Stimulated activated memory B cell treated with anti-CD40 and anti-IgM and Interleukin-4, amounts not matched to agents 10 μg/mL and 1 μg/mL and 100 μg/mL, for 72 hours (primary cell): Measurements from ENCODE around the gene KHDC4.
A peak's percentile ranks its signal among the peaks of the same experiment; 100 is the strongest.

Source experiments
- ATAC-seq: fragments of 150-1000 bp; cut with Tn5 transposase; 2 replicates; pipeline ENCODE4 v1.10.0; 2021
- H3K27ac Mint-ChIP-seq: one replicate; pipeline ENCODE4 v1.8.0; 2022; ENCODE audit warnings: mild to moderate bottlenecking, mixed read lengths
- H3K27me3 Mint-ChIP-seq: one replicate; pipeline ENCODE4 v1.8.0; 2022; ENCODE audit warnings: mixed read lengths
- H3K36me3 Mint-ChIP-seq: one replicate; pipeline ENCODE4 v1.8.0; 2022; ENCODE audit warnings: mixed read lengths
- H3K4me1 Mint-ChIP-seq: one replicate; pipeline ENCODE4 v1.8.0; 2022; ENCODE audit warnings: mixed read lengths
- H3K4me3 Mint-ChIP-seq: one replicate; pipeline ENCODE4 v1.8.0; 2022; ENCODE audit warnings: mild to moderate bottlenecking, moderate library complexity, mixed read lengths
- H3K9me3 Mint-ChIP-seq: one replicate; pipeline ENCODE4 v1.8.0; 2022; ENCODE audit warnings: mixed read lengths

The KHDC4 gene

GRCh38 chr1:155934097-155934935 lies at the start of gene KHDC4:
KHDC4 (minus strand) TSS chr1:155934413; CDS start chr1:155934373, 40 bp downstream.
- H3K27me3 Mint-ChIP-seq = no peaks in the 10 kb centered on the region
- H3K9me3 Mint-ChIP-seq = no peaks in the 10 kb centered on the region
- ATAC-seq = peak; percentile 99
- H3K36me3 Mint-ChIP-seq = peaks cover 20% of the 10 kb centered on the region
- H3K27ac Mint-ChIP-seq = no peak within 1 kb of the TSS
- H3K4me1 Mint-ChIP-seq = peaks cover 27% of the 10 kb centered on the region
- peak within 1 kb of the TSS; percentile 60 for H3K4me3 Mint-ChIP-seq

GRCh38 chr1:155983191-155984024 lies 49.2 kb upstream of the KHDC4 start:
- ATAC-seq = peak; percentile 79
- peaks cover 56% of the 10 kb centered on the region for H3K4me1 Mint-ChIP-seq
- H3K9me3 Mint-ChIP-seq = no peaks in the 10 kb centered on the region
- peak overlapping the region; percentile 93 for H3K27ac Mint-ChIP-seq
- peak overlapping the region; percentile 0 for H3K4me3 Mint-ChIP-seq
- peaks cover 6% of the 10 kb centered on the region for H3K36me3 Mint-ChIP-seq
- H3K27me3 Mint-ChIP-seq = no peaks in the 10 kb centered on the region

- H3K4me3 Mint-ChIP-seq = peak overlapping the region; percentile 99
- H3K27me3 Mint-ChIP-seq = no peaks in the 10 kb centered on the region
- peak overlapping the region; percentile 93 for H3K27ac Mint-ChIP-seq
- no peaks in the 10 kb centered on the region for H3K9me3 Mint-ChIP-seq
- no peak for ATAC-seq
- peaks cover 13% of the 10 kb centered on the region for H3K36me3 Mint-ChIP-seq
- H3K4me1 Mint-ChIP-seq = peaks cover 57% of the 10 kb centered on the region
These were observed 47.9 kb upstream of the KHDC4 start for GRCh38 chr1:155982106-155982505.

GRCh38 chr1:155981266-155982088 lies 47.3 kb upstream of the KHDC4 start:
- Mint-ChIP-seq H3K9me3 (no peaks in the 10 kb centered on the region), H3K4me1 (peaks cover 63% of the 10 kb centered on the region), H3K4me3 (peak overlapping the region; percentile 99), H3K36me3 (peaks cover 19% of the 10 kb centered on the region), H3K27ac (peak overlapping the region; percentile 93), H3K27me3 (no peaks in the 10 kb centered on the region)
- ATAC-seq = peak; percentile 45

GRCh38 chr1:155979597-155980343 lies 45.6 kb upstream of the KHDC4 start:
- Mint-ChIP-seq H3K4me3 (peak overlapping the region; percentile 99), H3K27ac (peak overlapping the region; percentile 93), H3K27me3 (no peaks in the 10 kb centered on the region), H3K9me3 (no peaks in the 10 kb centered on the region), H3K4me1 (peaks cover 80% of the 10 kb centered on the region), H3K36me3 (peaks cover 33% of the 10 kb centered on the region)
- ATAC-seq = peak; percentile 29

GRCh38 chr1:155978973-155979429 lies 44.8 kb upstream of the KHDC4 start:
- no peaks in the 10 kb centered on the region for H3K27me3 Mint-ChIP-seq
- peak overlapping the region; percentile 99 for H3K4me3 Mint-ChIP-seq
- peaks cover 39% of the 10 kb centered on the region for H3K36me3 Mint-ChIP-seq
- ATAC-seq = no peak
- peaks cover 81% of the 10 kb centered on the region for H3K4me1 Mint-ChIP-seq
- H3K9me3 Mint-ChIP-seq = no peaks in the 10 kb centered on the region
- H3K27ac Mint-ChIP-seq = peak overlapping the region; percentile 93

GRCh38 chr1:155978325-155978972 lies 44.2 kb upstream of the KHDC4 start, which contains the start of gene ARHGEF2:
ARHGEF2 (minus strand) TSS chr1:155978547; CDS start chr1:155978427, 120 bp downstream.
- Mint-ChIP-seq H3K36me3 (peaks cover 39% of the 10 kb centered on the region), H3K27ac (peak within 1 kb of the TSS; percentile 93), H3K4me3 (peak within 1 kb of the TSS; percentile 99), H3K27me3 (no peaks in the 10 kb centered on the region), H3K4me1 (peaks cover 78% of the 10 kb centered on the region), H3K9me3 (no peaks in the 10 kb centered on the region)
- ATAC-seq = peak; percentile 86

GRCh38 chr1:155977690-155978324 lies 43.6 kb upstream of the KHDC4 start:
- H3K4me1 Mint-ChIP-seq = peaks cover 78% of the 10 kb centered on the region
- H3K4me3 Mint-ChIP-seq = peak overlapping the region; percentile 99
- ATAC-seq = peak; percentile 59
- no peaks in the 10 kb centered on the region for H3K27me3 Mint-ChIP-seq
- H3K27ac Mint-ChIP-seq = peak overlapping the region; percentile 93
- H3K36me3 Mint-ChIP-seq = peaks cover 45% of the 10 kb centered on the region
- H3K9me3 Mint-ChIP-seq = no peaks in the 10 kb centered on the region

- peaks cover 78% of the 10 kb centered on the region for H3K4me1 Mint-ChIP-seq
- no peak for ATAC-seq
- H3K27me3 Mint-ChIP-seq = no peaks in the 10 kb centered on the region
- no peaks in the 10 kb centered on the region for H3K9me3 Mint-ChIP-seq
- peaks cover 50% of the 10 kb centered on the region for H3K36me3 Mint-ChIP-seq
- peak overlapping the region; percentile 99 for H3K4me3 Mint-ChIP-seq
- H3K27ac Mint-ChIP-seq = peak overlapping the region; percentile 93
These were observed 42.9 kb upstream of the KHDC4 start for GRCh38 chr1:155976913-155977689.

GRCh38 chr1:155976062-155976912 lies 42.1 kb upstream of the KHDC4 start:
- Mint-ChIP-seq H3K27me3 (no peaks in the 10 kb centered on the region), H3K4me1 (peaks cover 78% of the 10 kb centered on the region)
- ATAC-seq = no peak

GRCh38 chr1:155975375-155976061 lies 41.3 kb upstream of the KHDC4 start:
- peaks cover 49% of the 10 kb centered on the region for H3K36me3 Mint-ChIP-seq
- H3K4me3 Mint-ChIP-seq = peak overlapping the region; percentile 99
- peak overlapping the region; percentile 93 for H3K27ac Mint-ChIP-seq
- ATAC-seq = no peak
- no peaks in the 10 kb centered on the region for H3K9me3 Mint-ChIP-seq
- H3K27me3 Mint-ChIP-seq = no peaks in the 10 kb centered on the region
- H3K4me1 Mint-ChIP-seq = peaks cover 78% of the 10 kb centered on the region

More at GRCh38 chr1:155976062-155976912, 42.1 kb upstream of the KHDC4 start:
- Mint-ChIP-seq H3K4me3 (peak overlapping the region; percentile 99), H3K9me3 (no peaks in the 10 kb centered on the region), H3K27ac (peak overlapping the region; percentile 93), H3K36me3 (peaks cover 48% of the 10 kb centered on the region)
